ENCODE results near the gene NXNL2.

Gene NXNL2

DNA sequence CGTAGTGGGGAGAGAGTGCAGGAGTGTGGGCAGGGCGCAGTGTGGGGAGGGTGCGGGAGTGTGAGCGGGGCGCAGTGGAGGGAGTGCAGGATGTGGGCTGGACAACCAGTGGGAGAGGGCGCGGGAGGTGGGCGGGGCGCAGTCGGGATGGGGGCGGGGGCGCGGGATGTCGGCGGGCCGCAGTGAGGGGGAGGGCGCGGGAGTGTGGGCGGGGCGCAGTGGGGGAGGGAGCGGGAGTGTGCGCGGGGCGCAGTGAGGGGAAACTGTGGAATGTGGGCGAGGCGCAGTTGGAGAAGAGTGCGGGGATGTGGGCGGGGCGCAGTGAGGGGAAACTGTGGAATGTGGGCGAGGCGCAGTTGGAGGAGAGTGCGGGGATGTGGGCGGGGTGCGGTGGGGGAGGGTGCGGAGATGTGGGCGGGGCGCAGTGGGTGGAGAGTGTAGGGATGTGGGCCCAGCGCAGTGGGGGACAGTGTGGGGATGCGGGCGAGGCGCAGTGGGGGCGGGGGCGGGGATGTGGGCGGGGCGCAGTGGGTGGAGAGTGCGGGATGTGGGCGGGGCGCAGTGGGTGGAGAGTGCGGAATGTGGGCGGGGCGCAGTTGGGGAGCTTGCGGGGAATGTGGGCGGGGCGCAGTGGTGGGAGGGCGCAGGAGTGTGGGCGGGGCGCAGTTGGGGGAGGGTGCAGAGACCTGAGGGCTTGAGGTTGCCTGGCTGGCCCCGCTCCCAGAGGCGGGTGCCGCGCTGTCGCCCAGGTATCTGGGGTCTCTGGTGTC is at the start of gene NXNL2:
Gene NXNL2, plus strand, starts transcription at position 723 of the 770 bp plus-strand sequence. CDS start 257 bp downstream, outside the sequence.
- Histone ChIP-seq H3K27me3 (ENCODE audit: control insufficient read depth, insufficient read depth, low read length) (peaks cover 28% of the 10 kb centered on the region), H3K4me3 (ENCODE audit: low read depth, low read length) (peak within 1 kb of the TSS; percentile 76), H3K9ac (ENCODE audit: low read length) (peak within 1 kb of the TSS; percentile 75), H3K27ac (ENCODE audit: low read depth, low read length) (peak within 1 kb of the TSS; percentile 76; the same call in 1 of the 2 replicates), H3K9me3 (ENCODE audit: control insufficient read depth, insufficient read depth, low read depth, low read length) (no peaks in the 10 kb centered on the region), H3K4me1 (ENCODE audit: control insufficient read depth, insufficient read depth, low read length) (peaks cover 24% of the 10 kb centered on the region), H3K36me3 (ENCODE audit: control insufficient read depth, insufficient read depth, low read length) (no peaks in the 10 kb centered on the region)

DNA sequence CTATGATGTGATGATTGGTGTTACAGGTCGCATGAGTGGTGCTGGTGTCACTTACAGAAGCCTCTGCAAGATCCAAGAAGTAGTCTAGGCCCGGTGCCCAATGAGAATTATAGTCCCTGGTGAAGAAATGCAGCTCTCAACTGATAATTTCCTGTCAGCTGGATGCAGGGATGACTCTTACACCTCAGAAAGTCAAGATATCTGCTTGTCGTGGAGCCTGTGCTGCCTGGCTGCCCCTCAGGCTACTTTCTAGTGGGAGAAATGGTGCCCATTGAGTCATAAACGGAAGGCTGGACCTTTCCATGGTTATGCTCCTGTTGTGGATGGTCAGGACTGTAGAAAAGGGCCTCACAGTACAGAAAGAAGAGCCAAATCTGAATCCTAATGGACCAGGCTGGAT is 46.8 kb upstream of the NXNL2 start:
- 0 out of 2 replicates have a peak overlapping the region, but pooled peaks have one; percentile 47 for H3K27ac ChIP-seq (ENCODE audit: low read depth, low read length)

DNA sequence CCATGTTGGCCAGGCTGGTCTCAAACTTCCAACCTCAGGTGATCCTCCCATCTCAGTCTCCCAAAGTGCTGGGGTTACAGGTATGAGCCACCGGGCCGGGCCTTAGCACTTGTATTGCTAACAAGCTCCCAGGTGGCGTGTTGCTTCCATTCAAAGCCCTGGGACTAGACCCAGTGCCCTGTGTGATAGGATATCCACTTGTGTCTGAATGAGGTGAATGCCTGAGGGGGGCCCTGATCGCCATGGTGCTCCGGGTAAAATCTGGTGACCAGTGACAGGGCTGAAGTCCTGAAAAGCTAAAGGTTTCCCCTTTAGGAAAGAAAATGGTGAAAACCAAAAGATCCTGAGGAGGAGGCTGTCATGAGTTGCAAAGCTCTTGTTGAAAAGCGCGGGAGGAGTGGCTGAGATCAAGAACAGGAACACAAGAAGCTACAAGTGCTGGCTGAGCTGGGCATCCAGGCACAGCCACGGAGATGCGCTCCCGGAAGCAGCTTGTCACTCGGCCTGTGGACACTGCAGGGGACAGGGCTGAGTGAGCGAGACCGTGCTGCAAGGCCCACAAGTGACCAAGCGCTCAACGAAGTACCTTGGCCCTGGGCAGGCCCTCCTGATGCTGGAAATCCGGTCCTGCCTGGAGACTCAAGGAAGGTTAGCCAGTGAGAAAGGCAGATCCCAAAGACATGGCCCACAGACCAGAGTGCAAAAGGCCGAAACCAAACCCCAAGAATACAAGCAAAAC is 39.8 kb upstream of the NXNL2 start:
- Histone ChIP-seq H3K4me3 (ENCODE audit: low read depth, low read length) (no peak overlapping the region), H3K27me3 (ENCODE audit: control insufficient read depth, insufficient read depth, low read length) (no peaks in the 10 kb centered on the region), H3K4me1 (ENCODE audit: control insufficient read depth, insufficient read depth, low read length) (peaks cover 3% of the 10 kb centered on the region; the same call in 1 of the 2 replicates), H3K27ac (ENCODE audit: low read depth, low read length) (no peak overlapping the region), H3K9ac (ENCODE audit: low read length) (no peak overlapping the region), H3K9me3 (ENCODE audit: control insufficient read depth, insufficient read depth, low read depth, low read length) (no peaks in the 10 kb centered on the region), H3K36me3 (ENCODE audit: control insufficient read depth, insufficient read depth, low read length) (no peaks in the 10 kb centered on the region)

More for the DNA sequence above, 46.8 kb upstream of the NXNL2 start:
- H3K9ac ChIP-seq (ENCODE audit: low read length) = no peak overlapping the region
- H3K4me3 ChIP-seq (ENCODE audit: low read depth, low read length) = no peak overlapping the region
- H3K9me3 ChIP-seq (ENCODE audit: control insufficient read depth, insufficient read depth, low read depth, low read length) = no peaks in the 10 kb centered on the region
- H3K27me3 ChIP-seq (ENCODE audit: control insufficient read depth, insufficient read depth, low read length) = no peaks in the 10 kb centered on the region
- H3K4me1 ChIP-seq (ENCODE audit: control insufficient read depth, insufficient read depth, low read length) = no peaks in the 10 kb centered on the region
- peaks cover 15% of the 10 kb centered on the region for H3K36me3 ChIP-seq (ENCODE audit: control insufficient read depth, insufficient read depth, low read length)

DNA sequence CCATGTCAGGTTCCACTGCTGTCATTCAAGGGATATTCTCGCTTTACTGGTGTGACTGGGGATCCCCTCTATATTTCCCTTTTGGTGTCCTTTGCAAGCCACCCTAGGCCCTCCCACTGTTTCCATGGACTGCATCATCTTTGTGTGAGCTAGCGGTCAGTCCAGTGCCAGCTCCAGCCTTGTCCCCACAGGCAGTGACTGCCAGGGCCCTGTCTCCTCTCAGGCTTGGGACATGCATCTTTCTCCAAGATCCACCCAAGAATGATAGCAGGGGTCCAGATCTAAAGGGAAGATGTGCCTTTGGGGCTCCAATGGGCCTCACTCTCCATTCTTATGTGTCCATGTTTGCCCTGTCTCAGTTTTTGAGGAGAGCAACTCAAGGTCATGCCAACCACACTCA is 37.8 kb upstream of the NXNL2 start:
- Histone ChIP-seq H3K9me3 (ENCODE audit: control insufficient read depth, insufficient read depth, low read depth, low read length) (no peaks in the 10 kb centered on the region), H3K36me3 (ENCODE audit: control insufficient read depth, insufficient read depth, low read length) (no peaks in the 10 kb centered on the region), H3K27me3 (ENCODE audit: control insufficient read depth, insufficient read depth, low read length) (no peaks in the 10 kb centered on the region), H3K9ac (ENCODE audit: low read length) (no peak overlapping the region), H3K4me3 (ENCODE audit: low read depth, low read length) (no peak overlapping the region), H3K27ac (ENCODE audit: low read depth, low read length) (no peak overlapping the region), H3K4me1 (ENCODE audit: control insufficient read depth, insufficient read depth, low read length) (peaks cover 3% of the 10 kb centered on the region; the same call in 1 of the 2 replicates)

DNA sequence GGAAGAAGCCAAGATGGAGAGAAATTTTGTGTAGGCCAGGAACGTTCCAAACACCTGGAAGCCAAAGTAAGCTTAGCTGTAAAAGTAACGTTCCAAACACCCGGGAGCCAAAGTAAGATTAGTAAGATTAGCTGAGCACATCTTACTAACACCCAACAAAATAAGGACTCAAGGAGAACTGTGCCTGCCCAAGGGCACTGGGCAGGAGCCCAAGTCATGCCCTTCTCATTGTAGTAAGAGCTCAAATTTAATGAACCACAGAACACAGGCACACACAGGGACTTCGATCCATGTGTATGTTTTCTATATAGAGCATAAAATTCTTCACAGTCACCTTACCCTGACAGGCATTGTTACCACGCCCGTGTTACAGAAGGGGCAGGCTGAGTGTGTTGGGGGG is 36.1 kb upstream of the NXNL2 start:
- Histone ChIP-seq H3K9me3 (ENCODE audit: control insufficient read depth, insufficient read depth, low read depth, low read length) (no peaks in the 10 kb centered on the region), H3K27ac (ENCODE audit: low read depth, low read length) (no peak overlapping the region), H3K4me3 (ENCODE audit: low read depth, low read length) (no peak overlapping the region), H3K4me1 (ENCODE audit: control insufficient read depth, insufficient read depth, low read length) (peaks cover 15% of the 10 kb centered on the region), H3K27me3 (ENCODE audit: control insufficient read depth, insufficient read depth, low read length) (no peaks in the 10 kb centered on the region), H3K36me3 (ENCODE audit: control insufficient read depth, insufficient read depth, low read length) (no peaks in the 10 kb centered on the region), H3K9ac (ENCODE audit: low read length) (no peak overlapping the region)

DNA sequence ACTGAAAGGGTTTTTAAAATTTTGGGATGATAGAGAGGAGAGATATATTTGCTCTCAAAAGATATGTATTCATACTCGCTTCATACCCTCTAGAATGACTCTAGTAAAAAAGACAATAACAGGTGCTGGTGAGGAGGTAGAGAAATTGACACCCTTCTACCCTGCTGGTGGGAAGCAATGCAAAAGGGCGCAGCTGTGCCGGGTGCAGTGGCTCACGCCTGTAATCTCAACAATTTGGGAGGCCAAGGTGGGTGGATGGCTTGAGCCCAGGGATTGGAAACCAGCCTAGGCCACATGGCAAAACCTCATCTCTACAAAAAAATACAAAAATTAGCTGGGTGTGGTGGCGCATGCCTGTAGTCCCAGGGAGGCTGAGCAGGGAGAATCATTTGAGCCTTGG is 33.9 kb upstream of the NXNL2 start:
- Histone ChIP-seq H3K27ac (ENCODE audit: low read depth, low read length) (no peak overlapping the region), H3K4me3 (ENCODE audit: low read depth, low read length) (no peak overlapping the region), H3K9me3 (ENCODE audit: control insufficient read depth, insufficient read depth, low read depth, low read length) (no peaks in the 10 kb centered on the region), H3K36me3 (ENCODE audit: control insufficient read depth, insufficient read depth, low read length) (no peaks in the 10 kb centered on the region), H3K27me3 (ENCODE audit: control insufficient read depth, insufficient read depth, low read length) (no peaks in the 10 kb centered on the region), H3K4me1 (ENCODE audit: control insufficient read depth, insufficient read depth, low read length) (peaks cover 16% of the 10 kb centered on the region; the same call in 1 of the 2 replicates), H3K9ac (ENCODE audit: low read length) (no peak overlapping the region)

DNA sequence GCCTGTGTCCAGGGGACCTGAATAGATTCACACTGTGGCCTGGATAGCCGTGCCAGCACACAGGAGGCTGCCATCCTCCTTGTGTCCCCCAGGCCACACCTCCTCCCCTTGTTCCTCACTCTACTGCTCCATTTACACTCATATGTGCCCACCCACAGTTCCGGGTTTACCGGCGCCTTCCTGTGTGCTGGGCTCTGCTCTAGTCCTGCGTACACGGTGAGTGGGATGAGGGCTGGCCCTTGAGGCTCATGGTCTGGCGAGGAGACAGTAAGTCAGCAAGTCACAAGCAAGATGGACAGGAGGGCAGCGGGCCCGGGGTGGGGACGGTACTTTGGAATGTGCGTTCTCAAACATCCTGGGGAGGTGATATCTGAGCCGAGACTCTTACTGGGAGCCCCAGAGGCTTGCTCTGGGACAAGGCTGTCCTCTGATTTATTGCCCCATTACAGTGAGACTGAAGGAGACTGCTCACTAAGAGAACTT is 32.4 kb upstream of the NXNL2 start:
- H3K4me3 ChIP-seq (ENCODE audit: low read depth, low read length) = no peak overlapping the region
- no peak overlapping the region for H3K27ac ChIP-seq (ENCODE audit: low read depth, low read length)
- no peaks in the 10 kb centered on the region for H3K9me3 ChIP-seq (ENCODE audit: control insufficient read depth, insufficient read depth, low read depth, low read length)
- H3K36me3 ChIP-seq (ENCODE audit: control insufficient read depth, insufficient read depth, low read length) = no peaks in the 10 kb centered on the region
- no peaks in the 10 kb centered on the region for H3K27me3 ChIP-seq (ENCODE audit: control insufficient read depth, insufficient read depth, low read length)
- H3K4me1 ChIP-seq (ENCODE audit: control insufficient read depth, insufficient read depth, low read length) = peaks cover 16% of the 10 kb centered on the region; the same call in 1 of the 2 replicates
- H3K9ac ChIP-seq (ENCODE audit: low read length) = no peak overlapping the region

DNA sequence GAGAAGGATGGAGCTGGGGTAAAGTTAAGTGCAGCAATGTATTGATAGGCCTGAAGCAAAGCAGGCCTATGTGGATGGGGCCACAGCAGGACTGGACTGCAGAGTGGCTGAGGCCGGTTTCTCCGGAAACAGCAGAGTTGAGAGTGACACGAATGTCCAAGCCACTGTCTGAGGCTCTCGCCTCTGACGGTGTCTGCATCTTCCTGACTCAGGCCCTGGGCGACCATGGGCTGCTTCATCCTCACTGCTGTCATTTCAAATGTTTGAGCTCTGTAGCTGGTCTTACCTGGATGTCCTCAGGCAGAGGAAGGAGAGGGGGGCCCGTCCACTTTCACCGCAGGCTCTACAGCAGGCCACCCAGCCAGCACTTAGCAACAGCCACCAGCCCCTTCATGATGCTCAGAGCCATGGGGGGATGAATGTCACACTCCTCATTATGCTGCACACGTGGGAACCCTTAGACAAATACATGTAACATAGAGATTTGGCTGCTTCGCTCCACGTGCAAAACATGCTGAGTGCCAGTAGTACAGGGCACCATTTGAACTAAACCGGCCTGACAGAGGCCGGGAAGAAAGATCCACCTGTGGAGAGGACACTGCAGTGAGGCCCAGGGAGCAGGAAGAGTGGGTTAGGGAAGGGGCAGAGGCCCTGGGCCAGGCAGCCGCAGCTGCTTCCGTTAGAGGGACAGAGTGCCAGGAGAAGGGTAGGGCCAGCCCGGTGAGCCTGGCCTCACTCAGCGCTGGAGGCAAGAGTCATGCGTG is 31.7 kb upstream of the NXNL2 start:
- Histone ChIP-seq H3K4me1 (ENCODE audit: control insufficient read depth, insufficient read depth, low read length) (peaks cover 16% of the 10 kb centered on the region; the same call in 1 of the 2 replicates), H3K27me3 (ENCODE audit: control insufficient read depth, insufficient read depth, low read length) (no peaks in the 10 kb centered on the region), H3K9me3 (ENCODE audit: control insufficient read depth, insufficient read depth, low read depth, low read length) (no peaks in the 10 kb centered on the region), H3K36me3 (ENCODE audit: control insufficient read depth, insufficient read depth, low read length) (no peaks in the 10 kb centered on the region), H3K4me3 (ENCODE audit: low read depth, low read length) (no peak overlapping the region), H3K9ac (ENCODE audit: low read length) (no peak overlapping the region), H3K27ac (ENCODE audit: low read depth, low read length) (no peak overlapping the region)

DNA sequence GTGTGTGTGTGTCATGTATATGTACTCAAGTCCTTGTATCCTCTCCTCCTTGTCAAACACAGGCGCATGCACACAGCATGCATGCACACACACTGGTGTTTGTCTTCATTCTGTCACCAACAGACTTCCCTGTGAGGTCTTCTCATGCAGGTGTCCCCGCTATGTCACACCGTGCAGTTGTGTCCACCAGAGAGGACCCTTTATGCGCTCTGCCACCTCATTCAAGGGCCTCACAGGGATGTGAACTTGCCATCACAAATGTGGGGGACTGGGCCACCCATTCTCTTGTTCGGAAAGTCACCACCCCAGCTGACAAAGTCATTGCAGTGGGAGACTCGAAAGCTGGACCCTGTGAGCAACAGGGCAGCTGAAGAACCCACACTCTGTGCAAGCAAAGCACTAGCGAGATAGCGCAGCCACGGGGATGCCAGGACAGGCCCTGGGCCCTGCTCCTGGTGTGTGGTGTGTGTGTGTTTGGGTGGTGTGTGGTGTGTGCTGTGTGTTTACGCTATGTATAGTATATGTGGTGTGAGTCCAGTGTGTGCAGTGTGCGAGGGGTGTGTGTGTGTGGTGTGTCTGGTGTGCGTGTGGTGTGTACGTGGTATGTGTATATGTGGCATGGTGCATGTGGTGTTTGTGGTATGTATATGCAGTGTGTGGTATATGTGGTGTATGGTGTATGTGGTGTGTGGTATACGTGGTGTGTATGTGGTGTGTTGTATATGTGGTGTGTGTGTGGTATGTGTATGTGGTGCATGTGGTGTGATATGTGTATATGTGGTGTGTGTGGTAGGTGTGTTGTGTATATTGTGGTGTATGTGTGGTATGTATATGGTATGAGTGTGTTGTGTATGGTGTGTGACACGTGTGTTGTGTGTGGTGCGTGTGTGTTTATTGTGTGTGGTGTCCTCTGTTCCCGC is 30.9 kb upstream of the NXNL2 start:
- no peak overlapping the region for H3K4me3 ChIP-seq (ENCODE audit: low read depth, low read length)

DNA sequence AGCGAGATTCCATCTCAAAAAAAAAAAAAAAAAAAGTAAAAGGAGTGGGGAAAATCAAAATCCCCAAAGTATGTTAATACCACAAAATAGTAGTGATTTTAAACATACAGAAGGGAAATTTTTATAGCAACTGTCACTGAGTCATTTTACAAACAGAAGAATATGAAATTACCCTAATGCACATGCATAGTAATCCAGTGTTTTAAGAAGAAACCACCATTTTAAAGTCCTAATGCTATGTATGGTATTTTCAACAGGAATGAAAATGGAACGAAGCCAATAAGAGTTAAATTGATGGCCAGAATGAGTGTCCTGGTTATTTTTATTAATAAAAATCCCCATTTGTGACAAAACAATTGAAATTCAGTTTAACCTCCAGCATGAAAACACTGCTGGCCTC is 26.7 kb upstream of the NXNL2 start:
- Histone ChIP-seq H3K4me1 (ENCODE audit: control insufficient read depth, insufficient read depth, low read length) (peaks cover 12% of the 10 kb centered on the region; the same call in 1 of the 2 replicates), H3K36me3 (ENCODE audit: control insufficient read depth, insufficient read depth, low read length) (no peaks in the 10 kb centered on the region)

More for the DNA sequence above, 30.9 kb upstream of the NXNL2 start:
- Histone ChIP-seq H3K36me3 (ENCODE audit: control insufficient read depth, insufficient read depth, low read length) (no peaks in the 10 kb centered on the region), H3K27ac (ENCODE audit: low read depth, low read length) (no peak overlapping the region), H3K9me3 (ENCODE audit: control insufficient read depth, insufficient read depth, low read depth, low read length) (peaks cover 8% of the 10 kb centered on the region; the same call in 1 of the 2 replicates), H3K27me3 (ENCODE audit: control insufficient read depth, insufficient read depth, low read length) (no peaks in the 10 kb centered on the region), H3K9ac (ENCODE audit: low read length) (no peak overlapping the region), H3K4me1 (ENCODE audit: control insufficient read depth, insufficient read depth, low read length) (peaks cover 16% of the 10 kb centered on the region; the same call in 1 of the 2 replicates)

More for the DNA sequence above, 26.7 kb upstream of the NXNL2 start:
- Histone ChIP-seq H3K9me3 (ENCODE audit: control insufficient read depth, insufficient read depth, low read depth, low read length) (peaks cover 8% of the 10 kb centered on the region; the same call in 1 of the 2 replicates), H3K27ac (ENCODE audit: low read depth, low read length) (no peak overlapping the region), H3K9ac (ENCODE audit: low read length) (no peak overlapping the region), H3K27me3 (ENCODE audit: control insufficient read depth, insufficient read depth, low read length) (no peaks in the 10 kb centered on the region), H3K4me3 (ENCODE audit: low read depth, low read length) (no peak overlapping the region)
